Left ventricle myocardium inferior (tissue), 1 donor: ENCODE data around the gene ETFRF1. TPM values are rescaled to one million over a fixed set of nuclear protein-coding genes. Genes with fewer than 3 reads are reported as not detected.

ENCODE experiments used
- DNase-seq: peaks from one replicate; pipeline ENCODE4 v3.0.0-alpha.2; 2020
- H3K27ac ChIP-seq: fragments of 200-600 bp; replicated peaks from 2 replicates; pipeline ENCODE4 v1.8.0; 2021
- H3K27me3 ChIP-seq: fragments of 200-600 bp; 2 replicates; pipeline ENCODE4 v1.8.0; 2021; ENCODE audit warnings: low read depth
- H3K36me3 ChIP-seq: fragments of 200-600 bp; 2 replicates; pipeline ENCODE4 v1.8.0; 2021
- H3K4me1 ChIP-seq: fragments of 200-600 bp; 2 replicates; pipeline ENCODE4 v1.8.0; 2021
- H3K4me3 ChIP-seq: fragments of 200-600 bp; 2 replicates; pipeline ENCODE4 v1.8.0; 2021; ENCODE audit warnings: mild to moderate bottlenecking, moderate library complexity
- H3K9me3 ChIP-seq: fragments of 200-600 bp; replicated peaks from 2 replicates; pipeline ENCODE4 v1.8.0; 2021
- intact Hi-C: fragments of 100-400 bp; cut with micrococcal nuclease; formaldehyde crosslinking; loops from one replicate; pipeline ENCODE4 v1.11.0; 2022
- total RNA-seq: library from RNA; stranded (reverse); fragmentation: NEBNext Ultra II Directional; extraction: Animal tissue kit (Norgen Biotek cat#: 25700); gene quantifications from one replicate; pipeline ENCODE4 v1.2.1, GENCODE V29; 2021
- TF ChIP-seq, protein P1 (sequence below): fragments of 200-600 bp; IDR thresholded peaks from 2 replicates; pipeline ENCODE4 v1.8.0; 2021; ENCODE audit warnings: antibody characterized with exemption, mild to moderate bottlenecking, borderline replicate concordance
- donor health status: DM: no; HTN: yes; CAD: no; lungs with severe emphysema.

The ETFRF1 gene
- total RNA-seq, 1 donor from 2014 or later = 71.5 TPM

DNA sequence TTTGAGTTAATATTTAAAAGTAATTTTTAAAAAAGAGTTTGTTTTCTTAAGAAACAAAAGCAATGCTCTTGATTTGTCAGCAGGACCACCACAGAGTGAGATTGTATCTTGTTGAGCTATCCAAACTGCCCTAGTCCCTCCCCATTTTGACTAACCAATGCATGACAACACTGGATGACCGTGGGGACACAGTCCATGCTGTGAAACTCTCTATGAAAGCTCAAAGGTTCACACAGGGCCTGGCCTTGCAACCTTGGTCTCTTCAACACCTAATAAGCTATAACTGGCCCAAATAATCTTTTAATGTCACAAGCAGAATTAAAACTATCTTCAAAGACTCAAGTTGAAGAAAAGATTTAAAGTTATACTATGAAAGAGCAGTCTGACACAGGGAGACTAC is 13.5 kb downstream of the ETFRF1 start:
- Histone ChIP-seq H3K36me3 (peaks cover 70% of the 10 kb centered on the region), H3K4me3 (no peak overlapping the region), H3K27me3 (no peaks in the 10 kb centered on the region), H3K4me1 (no peaks in the 10 kb centered on the region), H3K27ac (no peak overlapping the region), H3K9me3 (no peaks in the 10 kb centered on the region)
- TF ChIP-seq, protein P1, sequence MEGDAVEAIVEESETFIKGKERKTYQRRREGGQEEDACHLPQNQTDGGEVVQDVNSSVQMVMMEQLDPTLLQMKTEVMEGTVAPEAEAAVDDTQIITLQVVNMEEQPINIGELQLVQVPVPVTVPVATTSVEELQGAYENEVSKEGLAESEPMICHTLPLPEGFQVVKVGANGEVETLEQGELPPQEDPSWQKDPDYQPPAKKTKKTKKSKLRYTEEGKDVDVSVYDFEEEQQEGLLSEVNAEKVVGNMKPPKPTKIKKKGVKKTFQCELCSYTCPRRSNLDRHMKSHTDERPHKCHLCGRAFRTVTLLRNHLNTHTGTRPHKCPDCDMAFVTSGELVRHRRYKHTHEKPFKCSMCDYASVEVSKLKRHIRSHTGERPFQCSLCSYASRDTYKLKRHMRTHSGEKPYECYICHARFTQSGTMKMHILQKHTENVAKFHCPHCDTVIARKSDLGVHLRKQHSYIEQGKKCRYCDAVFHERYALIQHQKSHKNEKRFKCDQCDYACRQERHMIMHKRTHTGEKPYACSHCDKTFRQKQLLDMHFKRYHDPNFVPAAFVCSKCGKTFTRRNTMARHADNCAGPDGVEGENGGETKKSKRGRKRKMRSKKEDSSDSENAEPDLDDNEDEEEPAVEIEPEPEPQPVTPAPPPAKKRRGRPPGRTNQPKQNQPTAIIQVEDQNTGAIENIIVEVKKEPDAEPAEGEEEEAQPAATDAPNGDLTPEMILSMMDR = no peak
- intact Hi-C loops = no loop called here
- no peak for DNase-seq

DNA sequence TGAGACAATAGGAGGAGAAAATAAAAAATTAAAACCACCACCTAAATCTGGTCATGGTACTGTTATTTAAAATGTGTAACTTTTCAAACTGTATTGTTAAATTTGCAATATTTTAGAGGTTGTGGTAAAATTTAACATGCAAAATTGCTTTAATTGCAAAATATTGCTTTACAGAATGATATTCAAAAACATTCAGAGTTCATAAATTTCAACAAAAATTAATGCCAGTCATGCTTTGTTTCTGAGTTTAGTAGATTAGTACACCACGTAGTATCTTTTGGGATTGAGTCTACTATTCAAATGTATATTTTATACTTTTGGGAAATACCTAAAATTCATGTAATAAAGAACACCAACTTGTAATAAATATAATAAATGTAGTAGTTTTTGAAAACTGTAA is 18.3 kb downstream of the ETFRF1 start:
- Histone ChIP-seq H3K27ac (no peak overlapping the region), H3K9me3 (no peaks in the 10 kb centered on the region), H3K4me3 (no peak overlapping the region), H3K4me1 (peaks cover 20% of the 10 kb centered on the region), H3K27me3 (no peaks in the 10 kb centered on the region), H3K36me3 (peaks cover 34% of the 10 kb centered on the region)
- TF ChIP-seq, protein P1 = no peak
- intact Hi-C loops = no loop called here
- DNase-seq = no peak

DNA sequence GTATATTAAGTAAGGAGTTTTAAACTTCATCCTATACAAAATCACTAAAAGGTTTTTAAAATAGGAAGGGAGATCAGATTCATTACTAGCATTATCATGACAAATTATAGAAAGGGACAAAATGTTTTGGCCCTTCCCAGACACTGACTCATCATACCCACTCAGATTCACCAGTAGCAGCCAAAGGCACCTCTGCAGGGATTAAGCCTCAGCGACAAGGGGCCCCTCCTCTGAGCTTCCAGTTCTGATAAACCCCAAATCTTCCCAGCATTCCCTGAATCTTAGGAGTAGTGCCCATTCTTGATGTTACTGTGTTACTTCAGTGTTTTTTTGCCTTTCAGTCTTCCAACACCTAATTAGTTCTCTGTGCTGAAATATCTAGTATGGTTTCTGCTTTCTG is 41.2 kb downstream of the ETFRF1 start:
- peaks cover 8% of the 10 kb centered on the region for H3K36me3 ChIP-seq
- no peak overlapping the region for H3K27ac ChIP-seq
- intact Hi-C loops = no loop called here
- H3K27me3 ChIP-seq = no peaks in the 10 kb centered on the region
- peaks cover 8% of the 10 kb centered on the region for H3K4me1 ChIP-seq
- DNase-seq = no peak
- no peaks in the 10 kb centered on the region for H3K9me3 ChIP-seq
- H3K4me3 ChIP-seq = no peak overlapping the region
- TF ChIP-seq, protein P1 = no peak

DNA sequence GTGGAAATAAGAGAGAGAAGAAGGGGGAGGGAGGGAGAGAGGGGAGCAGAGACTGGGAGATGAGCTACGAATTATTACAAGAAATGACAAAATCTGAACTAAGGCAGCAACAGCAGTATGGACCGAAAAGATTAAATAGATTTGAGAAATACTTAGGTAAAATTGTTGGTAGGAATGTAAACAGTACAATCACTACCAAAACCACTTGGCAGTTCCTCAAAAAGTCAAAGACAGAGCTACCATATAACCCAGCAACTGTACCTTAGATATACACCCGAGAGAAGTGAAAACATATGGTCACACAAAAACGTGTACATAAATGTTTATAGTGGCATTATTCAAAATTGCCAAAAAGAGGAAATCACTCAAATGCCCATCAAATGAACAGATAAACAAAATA is 41.6 kb downstream of the ETFRF1 start:
- intact Hi-C loops = no loop called here
- peaks cover 8% of the 10 kb centered on the region for H3K4me1 ChIP-seq
- H3K4me3 ChIP-seq = no peak overlapping the region
- H3K27ac ChIP-seq = no peak overlapping the region
- no peaks in the 10 kb centered on the region for H3K9me3 ChIP-seq
- peaks cover 8% of the 10 kb centered on the region for H3K36me3 ChIP-seq
- DNase-seq = no peak
- TF ChIP-seq, protein P1 = no peak
- H3K27me3 ChIP-seq = no peaks in the 10 kb centered on the region

DNA sequence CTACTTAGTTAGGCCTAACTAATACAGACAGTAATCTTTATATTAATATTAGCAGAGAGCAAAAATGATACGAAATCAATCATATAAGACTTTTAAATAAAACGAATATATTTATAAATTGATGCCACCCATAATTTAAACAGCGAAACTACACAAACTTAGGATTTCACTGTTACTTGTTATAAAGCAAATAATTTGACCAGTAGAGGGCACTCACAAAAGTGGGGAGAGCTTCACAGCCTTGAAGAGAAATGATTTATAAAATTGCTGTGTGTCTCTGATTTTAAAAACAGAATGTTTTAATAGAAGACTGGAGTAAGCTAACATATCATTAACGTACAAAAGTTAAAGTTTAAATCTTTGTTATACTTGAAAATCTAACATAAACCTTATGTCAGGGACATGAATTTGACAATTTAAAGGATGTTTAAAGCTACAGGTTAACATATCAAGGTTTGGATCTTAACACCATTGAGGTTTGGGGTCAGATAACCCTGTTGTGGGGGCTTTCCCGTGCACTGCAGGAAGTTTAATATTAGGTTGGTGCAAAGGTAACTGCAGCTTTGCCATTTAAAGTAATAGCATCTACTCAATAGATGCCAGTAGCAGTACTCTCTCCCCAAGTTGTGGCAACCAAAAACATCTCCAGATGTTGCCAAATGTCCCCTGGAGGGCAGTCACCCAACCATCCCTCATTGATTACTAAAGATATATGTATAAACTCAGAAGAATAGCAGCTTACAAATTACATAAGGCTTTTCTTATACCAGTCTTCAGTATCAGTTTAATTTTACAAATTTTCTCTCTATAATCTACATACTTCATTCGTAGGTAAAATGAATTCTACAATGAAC is 46.4 kb downstream of the ETFRF1 start:
- peaks cover 12% of the 10 kb centered on the region for H3K36me3 ChIP-seq
- H3K9me3 ChIP-seq = no peaks in the 10 kb centered on the region
- no peak overlapping the region for H3K27ac ChIP-seq
- intact Hi-C loops = no loop called here
- TF ChIP-seq, protein P1 = peak; percentile 74
- H3K4me1 ChIP-seq = peaks cover 5% of the 10 kb centered on the region
- no peak for DNase-seq
- no peak overlapping the region for H3K4me3 ChIP-seq
- H3K27me3 ChIP-seq = no peaks in the 10 kb centered on the region
